OCI-LY1 (cell line): ENCODE data around the gene FOXF1.

Experiments used
- H2AFZ ChIP-seq: fragments of 200-600 bp; sonication (generic), shearing (Covaris generic); 2 replicates; pipeline ENCODE4 v1.6.0; 2014; ENCODE audit warnings: antibody characterized with exemption, mild to moderate bottlenecking, low read length
- H3F3A ChIP-seq: fragments of 200-600 bp; sonication (generic), shearing (Covaris generic); 2 replicates; pipeline ENCODE4 v1.6.0; 2014; ENCODE audit warnings: mild to moderate bottlenecking, antibody characterized with exemption, low read length, moderate library complexity; ENCODE audit not compliant: insufficient read depth
- H3K27ac ChIP-seq: fragments of 200-600 bp; sonication (generic); 2 replicates; pipeline ENCODE4 v1.5.1; 2014; ENCODE audit warnings: low read length, mixed run types, mild to moderate bottlenecking, low read depth; ENCODE audit not compliant: poor library complexity, severe bottlenecking
- H3K27me3 ChIP-seq: fragments of 200-600 bp; sonication (generic); 2 replicates; pipeline ENCODE4 v1.6.0; 2014; ENCODE audit warnings: antibody characterized with exemption, mild to moderate bottlenecking, low read length, moderate library complexity; ENCODE audit not compliant: insufficient read depth
- H3K36me3 ChIP-seq: fragments of 200-600 bp; sonication (generic); 2 replicates; pipeline ENCODE4 v1.6.1; 2014; ENCODE audit warnings: mild to moderate bottlenecking, antibody characterized with exemption, low read length, moderate library complexity, mixed read lengths; ENCODE audit not compliant: insufficient read depth
- H3K4me1 ChIP-seq: fragments of 200-600 bp; sonication (generic); 2 replicates; pipeline ENCODE4 v1.5.1; 2014; ENCODE audit warnings: mild to moderate bottlenecking, low read length, moderate library complexity; ENCODE audit not compliant: insufficient read depth, severe bottlenecking
- H3K4me2 ChIP-seq: fragments of 200-600 bp; sonication (generic), shearing (Covaris generic); 2 replicates; pipeline ENCODE4 v1.6.1; 2014; ENCODE audit warnings: low read length
- H3K4me3 ChIP-seq: fragments of 200-600 bp; sonication (generic); 2 replicates; pipeline ENCODE4 v1.5.1; 2014; ENCODE audit warnings: low read length, low read depth, mild to moderate bottlenecking, mixed read lengths; ENCODE audit not compliant: poor library complexity, severe bottlenecking
- H3K79me2 ChIP-seq: fragments of 200-600 bp; shearing (Covaris generic); 2 replicates; pipeline ENCODE4 v1.6.1; 2016; ENCODE audit warnings: mixed run types, low read length, mixed read lengths; ENCODE audit not compliant: insufficient read depth
- H3K9ac ChIP-seq: fragments of 200-600 bp; sonication (generic), shearing (Covaris generic); 2 replicates; pipeline ENCODE4 v1.6.1; 2014; ENCODE audit warnings: mild to moderate bottlenecking, low read length, mixed read lengths
- H3K9me2 ChIP-seq: fragments of 200-600 bp; sonication (generic), shearing (Covaris generic); 2 replicates; pipeline ENCODE4 v1.6.1; 2014; ENCODE audit warnings: low read depth, mild to moderate bottlenecking, low read length, mixed read lengths
- H3K9me3 ChIP-seq: fragments of 200-600 bp; shearing (Covaris generic); 2 replicates; pipeline ENCODE4 v1.6.1; 2014; ENCODE audit warnings: low read length, mixed read lengths
- H4K20me1 ChIP-seq: fragments of 200-600 bp; sonication (generic), shearing (Covaris generic); 2 replicates; pipeline ENCODE4 v1.6.0; 2016; ENCODE audit warnings: mild to moderate bottlenecking, low read length; ENCODE audit not compliant: insufficient read depth
- EZH2 ChIP-seq: fragments of 200-600 bp; sonication (generic), shearing (Covaris generic); IDR thresholded peaks from 2 replicates; pipeline ENCODE4 v1.8.0; 2017; ENCODE audit warnings: borderline replicate concordance, mixed run types, mild to moderate bottlenecking, antibody characterized with exemption, low read length, moderate library complexity, mixed read lengths
- TF ChIP-seq, protein P1 (sequence below): fragments of 200-600 bp; sonication (generic), shearing (Covaris generic); IDR thresholded peaks from 2 replicates; pipeline ENCODE4 v1.5.1; 2017; ENCODE audit warnings: mild to moderate bottlenecking, antibody characterized with exemption, low read length, moderate library complexity, mixed read lengths

Gene FOXF1

GRCh38 chr16:86467490-86467889, 42.8 kb upstream of the FOXF1 start:
- TF ChIP-seq EZH2: no peak
- TF ChIP-seq, protein P1, sequence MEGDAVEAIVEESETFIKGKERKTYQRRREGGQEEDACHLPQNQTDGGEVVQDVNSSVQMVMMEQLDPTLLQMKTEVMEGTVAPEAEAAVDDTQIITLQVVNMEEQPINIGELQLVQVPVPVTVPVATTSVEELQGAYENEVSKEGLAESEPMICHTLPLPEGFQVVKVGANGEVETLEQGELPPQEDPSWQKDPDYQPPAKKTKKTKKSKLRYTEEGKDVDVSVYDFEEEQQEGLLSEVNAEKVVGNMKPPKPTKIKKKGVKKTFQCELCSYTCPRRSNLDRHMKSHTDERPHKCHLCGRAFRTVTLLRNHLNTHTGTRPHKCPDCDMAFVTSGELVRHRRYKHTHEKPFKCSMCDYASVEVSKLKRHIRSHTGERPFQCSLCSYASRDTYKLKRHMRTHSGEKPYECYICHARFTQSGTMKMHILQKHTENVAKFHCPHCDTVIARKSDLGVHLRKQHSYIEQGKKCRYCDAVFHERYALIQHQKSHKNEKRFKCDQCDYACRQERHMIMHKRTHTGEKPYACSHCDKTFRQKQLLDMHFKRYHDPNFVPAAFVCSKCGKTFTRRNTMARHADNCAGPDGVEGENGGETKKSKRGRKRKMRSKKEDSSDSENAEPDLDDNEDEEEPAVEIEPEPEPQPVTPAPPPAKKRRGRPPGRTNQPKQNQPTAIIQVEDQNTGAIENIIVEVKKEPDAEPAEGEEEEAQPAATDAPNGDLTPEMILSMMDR: no peak
- H3K27me3 ChIP-seq: peaks cover 7% of the 10 kb centered on the region; the same call in 1 of the 2 replicates
- H3K79me2 ChIP-seq: no peaks in the 10 kb centered on the region
- H3K9me2 ChIP-seq: no peaks in the 10 kb centered on the region
- no peaks in the 10 kb centered on the region for H4K20me1 ChIP-seq
- no peaks in the 10 kb centered on the region for H3F3A ChIP-seq
- no peak overlapping the region for H3K27ac ChIP-seq
- H2AFZ ChIP-seq: no peak overlapping the region
- H3K4me1 ChIP-seq: no peaks in the 10 kb centered on the region
- no peak overlapping the region for H3K4me2 ChIP-seq
- H3K9me3 ChIP-seq: no peaks in the 10 kb centered on the region
- H3K36me3 ChIP-seq: no peaks in the 10 kb centered on the region
- H3K9ac ChIP-seq: no peak overlapping the region
- no peak overlapping the region for H3K4me3 ChIP-seq

- Histone ChIP-seq H3K9ac (no peak overlapping the region), H3K36me3 (no peaks in the 10 kb centered on the region), H3K4me3 (no peak overlapping the region), H4K20me1 (no peaks in the 10 kb centered on the region), H3K27me3 (peaks cover 10% of the 10 kb centered on the region; the same call in 1 of the 2 replicates), H3K9me2 (no peaks in the 10 kb centered on the region), H3K4me2 (no peak overlapping the region), H2AFZ (no peak overlapping the region), H3K27ac (no peak overlapping the region), H3K9me3 (no peaks in the 10 kb centered on the region), H3K79me2 (no peaks in the 10 kb centered on the region), H3F3A (no peaks in the 10 kb centered on the region), H3K4me1 (no peaks in the 10 kb centered on the region)
- TF ChIP-seq EZH2: no peak
- TF ChIP-seq, protein P1: no peak
Measured at GRCh38 chr16:86470964-86471363, 39.4 kb upstream of the FOXF1 start.

- Histone ChIP-seq H3K4me2 (no peak overlapping the region), H3K79me2 (no peaks in the 10 kb centered on the region), H3K27me3 (peaks cover 10% of the 10 kb centered on the region; the same call in 1 of the 2 replicates), H3K4me1 (no peaks in the 10 kb centered on the region), H3K9ac (no peak overlapping the region), H3K9me2 (no peaks in the 10 kb centered on the region), H4K20me1 (no peaks in the 10 kb centered on the region), H3F3A (no peaks in the 10 kb centered on the region), H2AFZ (no peak overlapping the region), H3K27ac (no peak overlapping the region), H3K9me3 (no peaks in the 10 kb centered on the region), H3K36me3 (no peaks in the 10 kb centered on the region), H3K4me3 (no peak overlapping the region)
- no peak for TF ChIP-seq EZH2
- TF ChIP-seq, protein P1: no peak
Measured at GRCh38 chr16:86471896-86472295, 38.4 kb upstream of the FOXF1 start.
